Right lobe of liver (tissue), 6 donors: ENCODE measurements around the gene NDUFC2. TPM values are rescaled to one million over a fixed set of nuclear protein-coding genes. Genes with fewer than 3 reads are reported as not detected.

Source experiments
- ATAC-seq, 4 donors: fragments of 200-7000 bp; cut with Tn5 transposase; one replicate each; pipeline ENCODE4 v1.9.1; 2020; ENCODE audit warnings: mild to moderate bottlenecking in 4 of 4, moderate library complexity in 4 of 4
- DNase-seq, 3 donors: peaks; one replicate each; pipeline ENCODE4 v3.0.0-alpha.2; 2020
- H3K27ac ChIP-seq, 3 donors: fragments of 200-600 bp; one replicate each; pipeline ENCODE4 v1.8.0; 2022
- H3K27me3 ChIP-seq, 2 donors: fragments of 200-600 bp; one replicate each; pipeline ENCODE4 v1.8.0; 2022
- H3K36me3 ChIP-seq, 4 donors: fragments of 200-600 bp; sonication (generic) in 1 of 4; one replicate each; pipeline versions ENCODE4 v1.5.1 to v1.8.0; 2017 to 2022; ENCODE audit warnings: control low read depth in 1 of 4
- H3K4me1 ChIP-seq, 4 donors: fragments of 200-600 bp; sonication (generic) in 1 of 4; one replicate each; pipeline versions ENCODE4 v1.5.1 to v1.8.0; 2017 to 2022; ENCODE audit warnings: control low read depth in 1 of 4
- H3K4me3 ChIP-seq, 3 donors: fragments of 200-600 bp; one replicate each; pipeline ENCODE4 v1.8.0; 2022
- H3K9me3 ChIP-seq, 4 donors: fragments of 200-600 bp; sonication (generic) in 1 of 4; one replicate each; pipeline versions ENCODE4 v1.5.1 to v1.8.0; 2017 to 2022; ENCODE audit warnings: control low read depth in 1 of 4
- CTCF ChIP-seq, 4 donors: fragments of 200-600 bp in 3 of 4; fragments of 450-650 bp in 1 of 4; IDR thresholded peaks; one replicate each; pipeline versions ENCODE4 v1.5.1 to v1.8.0; 2016 to 2022; ENCODE audit warnings: antibody characterized with exemption in 4 of 4, mild to moderate bottlenecking in 2 of 4
- POLR2A ChIP-seq: fragments of 450-650 bp; IDR thresholded peaks from one replicate; pipeline ENCODE4 v1.6.1; 2017; ENCODE audit warnings: antibody characterized with exemption, mild to moderate bottlenecking
- WGBS: methylation state at CpG from one replicate; pipeline ENCODE4 v1.1.6; 2018; ENCODE audit warnings: low coverage, low lambda C conversion rate; ENCODE audit not compliant: insufficient coverage; ENCODE audit errors: missing lambda C conversion rate; 5-methylcytosine and 5-hydroxymethylcytosine counted together
- intact Hi-C, 2 donors: fragments of 100-400 bp; cut with DNase I; formaldehyde crosslinking; loops; one replicate each; pipeline versions ENCODE4 v1.11.2 to v1.14.1; 2022
- total RNA-seq, 6 experiments: library from RNA; depleted of rRNA in 2 of 6; stranded (reverse); fragments of >200 nt in 2 of 6; fragmentation: NEBNext Ultra II Directional in 3 of 6; extraction: Animal tissue kit (Norgen Biotek cat#: 25700) in 3 of 6; gene quantifications; one replicate each; pipeline versions ENCODE4 v1.1.0 to v1.2.4, GENCODE V29; 2016 to 2023
- donor health status: DM: no; HTN: yes; CAD: no.
- donor health status: DM: no; HTN: no; CAD: no.
- donor health status: DM: no; HTN: no; CAD: no.
- donor health status: DM: no; HTN: yes; CAD: no.
- donor health status: DM: no; HTN: yes; CAD: no.

Gene NDUFC2
- total RNA-seq, 6 experiments from 2014 or later, result 105 to 265 (median 183) TPM

GRCh38 chr11:78037056-78037455, 42.6 kb downstream of the NDUFC2 start:
- Histone ChIP-seq H3K9me3 (no peaks in the 10 kb centered on the region), H3K4me1 (peaks cover 0 to 45% (median 16%) of the 10 kb centered on the region in 4 donors), H3K27ac (peak overlapping the region in 2 of 3 donors; percentile 42 to 74), H3K27me3 (no peaks in the 10 kb centered on the region), H3K4me3 (no peak overlapping the region), H3K36me3 (no peaks in the 10 kb centered on the region)
- intact Hi-C loops, result no loop called here
- peak; percentile 84 to 94 (median 86) for ATAC-seq
- no CpG with 5 or more reads among the region's 3 CpGs for WGBS
- TF ChIP-seq CTCF (IDR thresholded peaks at IDR 0.05) (no peak), POLR2A (peak; percentile 72)
- peak; percentile 82 to 93 (median 91) for DNase-seq

DNA sequence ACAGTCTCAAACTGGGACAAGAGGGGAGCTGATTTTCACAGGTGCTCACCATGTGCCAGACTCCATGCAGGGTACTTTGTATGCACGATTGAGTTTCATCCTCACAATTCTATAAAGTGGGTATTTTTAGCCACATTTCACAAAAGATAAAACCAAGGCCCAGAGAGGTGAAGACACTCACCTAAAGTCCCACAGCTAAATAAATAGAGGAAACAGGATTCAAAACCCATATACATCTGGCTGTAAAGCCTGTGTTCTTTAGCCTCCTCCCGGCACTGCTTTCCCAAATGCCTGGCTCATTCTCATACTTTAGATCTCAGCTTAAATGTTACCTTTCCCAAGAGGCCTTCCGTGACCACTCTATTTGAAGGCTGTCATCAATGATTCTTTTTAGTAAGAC, 43.3 kb downstream of the NDUFC2 start:
- intact Hi-C loops, result no loop called here
- no peak for TF ChIP-seq CTCF (IDR thresholded peaks at IDR 0.05)
- no peak for TF ChIP-seq POLR2A

GRCh38 chr11:78034623-78035022, 45.0 kb downstream of the NDUFC2 start:
- TF ChIP-seq CTCF (IDR thresholded peaks at IDR 0.05) (no peak), POLR2A (no peak)
- Histone ChIP-seq H3K36me3 (no peaks in the 10 kb centered on the region), H3K4me3 (no peak overlapping the region), H3K9me3 (no peaks in the 10 kb centered on the region), H3K4me1 (peaks cover 0 to 47% (median 16%) of the 10 kb centered on the region in 4 donors), H3K27ac (no peak overlapping the region), H3K27me3 (no peaks in the 10 kb centered on the region)
- ATAC-seq (no peak), DNase-seq (no peak)
- intact Hi-C loops, result no loop called here
- 17% methylated on average over 1 of the region's 10 CpGs for WGBS

More for the DNA sequence above, 43.3 kb downstream of the NDUFC2 start:
- H3K4me1 ChIP-seq, result peaks cover 0 to 49% (median 16%) of the 10 kb centered on the region in 4 donors
- no peaks in the 10 kb centered on the region for H3K27me3 ChIP-seq
- 73% methylated on average over 3 of the region's 3 CpGs for WGBS
- no peaks in the 10 kb centered on the region for H3K36me3 ChIP-seq
- no peak overlapping the region for H3K4me3 ChIP-seq
- H3K9me3 ChIP-seq, result no peaks in the 10 kb centered on the region
- ATAC-seq (no peak), DNase-seq (no peak)
- H3K27ac ChIP-seq, result peak overlapping the region in 2 of 3 donors; percentile 42 to 74

GRCh38 chr11:78033040-78033439, 46.6 kb downstream of the NDUFC2 start:
- Histone ChIP-seq H3K27ac (no peak overlapping the region), H3K36me3 (no peaks in the 10 kb centered on the region), H3K4me1 (peaks cover 0 to 32% (median 8%) of the 10 kb centered on the region in 4 donors), H3K9me3 (no peaks in the 10 kb centered on the region), H3K4me3 (no peak overlapping the region), H3K27me3 (no peaks in the 10 kb centered on the region)
- WGBS, result 31% methylated on average over 4 of the region's 4 CpGs
- intact Hi-C loops, result no loop called here
- no peak for ATAC-seq
- DNase-seq, result no peak
- TF ChIP-seq CTCF (IDR thresholded peaks at IDR 0.05), result no peak
- TF ChIP-seq POLR2A, result no peak

GRCh38 chr11:78032090-78032489, 47.6 kb downstream of the NDUFC2 start:
- H3K4me1 ChIP-seq, result peaks cover 0 to 24% (median 3%) of the 10 kb centered on the region in 4 donors
- intact Hi-C loops, result no loop called here
- TF ChIP-seq POLR2A, result no peak
- TF ChIP-seq CTCF (IDR thresholded peaks at IDR 0.05), result no peak
- no peak overlapping the region for H3K4me3 ChIP-seq
- H3K36me3 ChIP-seq, result no peaks in the 10 kb centered on the region
- H3K27ac ChIP-seq, result no peak overlapping the region
- DNase-seq (no peak), ATAC-seq (no peak)
- H3K27me3 ChIP-seq, result no peaks in the 10 kb centered on the region
- no peaks in the 10 kb centered on the region for H3K9me3 ChIP-seq
